IPS-NIHi7 (cell line): ENCODE data around the gene ARGLU1.

Experiments used
- DNase-seq: peaks from one replicate; pipeline ENCODE4 v3.0.0; 2012; ENCODE audit warnings: mixed read lengths; ENCODE audit errors: extremely low spot score

Gene ARGLU1

DNA sequence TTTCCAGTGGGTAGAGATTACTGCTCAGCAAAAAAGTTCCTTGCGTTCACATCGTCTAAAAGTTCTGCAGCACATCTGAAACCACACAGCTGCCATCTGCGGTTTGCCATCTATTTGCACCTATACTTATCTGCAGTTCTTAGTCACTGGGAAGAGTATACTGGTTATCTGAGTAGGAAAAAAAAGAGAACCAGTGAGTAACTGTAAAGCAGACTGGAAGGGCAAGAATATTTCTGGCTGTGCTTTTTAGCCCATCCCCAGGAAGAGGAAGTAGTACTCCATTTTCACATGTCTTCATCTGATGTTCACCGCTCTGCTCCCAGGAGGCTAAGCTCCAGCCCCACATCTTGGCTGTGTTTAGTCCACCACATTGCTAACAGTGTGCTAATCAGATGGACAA, 68.0 kb downstream of the ARGLU1 start:
- no peak for DNase-seq

DNA sequence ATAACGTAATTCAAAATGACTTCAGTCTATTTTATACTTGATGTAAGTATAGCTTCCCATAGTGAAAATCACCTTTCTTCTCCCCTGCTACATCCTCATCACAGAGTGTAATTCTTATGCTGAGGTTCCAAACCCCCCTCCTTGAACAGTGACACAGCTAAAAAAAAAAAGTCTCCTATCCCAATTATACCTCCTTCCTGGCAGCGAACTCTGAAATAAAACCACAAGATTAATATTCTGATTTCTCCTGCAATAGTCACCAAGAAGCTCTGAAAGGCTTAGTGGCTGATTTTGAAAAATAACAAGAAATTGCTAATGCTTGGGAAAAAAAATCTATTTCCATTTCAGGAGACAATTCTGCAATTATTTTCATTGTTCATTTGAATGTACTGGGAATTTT, 68.8 kb downstream of the ARGLU1 start:
- no peak for DNase-seq

DNA sequence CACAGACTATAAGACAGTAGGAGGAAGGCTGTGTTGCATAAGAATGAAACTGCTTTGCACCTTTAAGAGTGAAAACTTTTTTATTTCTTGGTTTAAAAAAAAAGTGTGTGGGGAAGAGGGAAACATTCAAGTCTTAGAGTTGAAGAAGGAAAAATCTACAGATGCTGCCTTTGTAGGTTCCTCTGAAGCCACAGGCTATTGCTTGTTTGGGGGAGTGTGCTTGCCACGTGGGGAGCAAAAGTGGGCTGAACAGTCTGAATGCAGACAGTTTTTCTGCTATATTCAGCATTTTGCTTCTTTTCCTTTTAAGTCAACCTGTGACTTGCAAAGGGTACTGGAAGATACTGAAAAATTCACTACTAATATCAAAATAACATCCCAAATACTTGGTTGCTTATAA, 69.4 kb downstream of the ARGLU1 start:
- no peak for DNase-seq

DNA sequence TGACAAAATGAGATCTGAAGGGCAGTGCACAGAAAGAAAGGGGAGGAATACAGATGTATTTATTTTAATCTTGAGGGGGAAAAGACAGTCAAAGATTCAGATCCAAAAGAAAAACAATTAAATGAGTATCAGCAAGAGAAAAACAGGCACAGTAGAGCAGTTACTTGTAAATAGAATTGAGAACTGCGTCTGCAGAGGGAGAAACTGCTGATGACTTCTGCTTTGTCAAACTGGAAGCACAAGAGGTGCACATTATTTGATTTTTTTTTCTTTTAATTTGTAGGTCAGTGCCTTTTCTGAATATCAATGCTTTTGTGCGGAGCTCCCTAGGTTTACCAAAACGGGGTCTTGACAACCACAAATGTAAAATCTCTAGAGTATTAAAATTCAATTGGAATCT, 69.8 kb downstream of the ARGLU1 start:
- no peak for DNase-seq

DNA sequence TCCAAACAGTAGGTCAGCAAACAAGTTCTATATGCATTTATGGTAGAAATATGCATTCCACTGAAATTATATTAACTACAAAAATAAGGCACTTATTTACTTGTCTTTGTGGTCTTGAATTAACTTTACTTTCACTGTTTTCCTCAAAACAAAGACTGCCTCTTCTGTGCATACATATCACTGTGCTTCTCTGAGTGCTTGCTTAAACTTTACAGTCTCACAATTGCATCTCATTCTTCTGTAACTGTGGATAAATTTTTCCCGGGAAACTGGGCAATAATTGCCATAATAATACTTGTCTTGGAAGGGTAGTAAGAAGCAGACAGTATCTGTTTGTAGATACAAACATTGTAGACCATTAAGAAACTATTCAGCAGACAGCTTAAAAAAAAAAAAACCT, 70.9 kb downstream of the ARGLU1 start:
- DNase-seq = no peak

DNA sequence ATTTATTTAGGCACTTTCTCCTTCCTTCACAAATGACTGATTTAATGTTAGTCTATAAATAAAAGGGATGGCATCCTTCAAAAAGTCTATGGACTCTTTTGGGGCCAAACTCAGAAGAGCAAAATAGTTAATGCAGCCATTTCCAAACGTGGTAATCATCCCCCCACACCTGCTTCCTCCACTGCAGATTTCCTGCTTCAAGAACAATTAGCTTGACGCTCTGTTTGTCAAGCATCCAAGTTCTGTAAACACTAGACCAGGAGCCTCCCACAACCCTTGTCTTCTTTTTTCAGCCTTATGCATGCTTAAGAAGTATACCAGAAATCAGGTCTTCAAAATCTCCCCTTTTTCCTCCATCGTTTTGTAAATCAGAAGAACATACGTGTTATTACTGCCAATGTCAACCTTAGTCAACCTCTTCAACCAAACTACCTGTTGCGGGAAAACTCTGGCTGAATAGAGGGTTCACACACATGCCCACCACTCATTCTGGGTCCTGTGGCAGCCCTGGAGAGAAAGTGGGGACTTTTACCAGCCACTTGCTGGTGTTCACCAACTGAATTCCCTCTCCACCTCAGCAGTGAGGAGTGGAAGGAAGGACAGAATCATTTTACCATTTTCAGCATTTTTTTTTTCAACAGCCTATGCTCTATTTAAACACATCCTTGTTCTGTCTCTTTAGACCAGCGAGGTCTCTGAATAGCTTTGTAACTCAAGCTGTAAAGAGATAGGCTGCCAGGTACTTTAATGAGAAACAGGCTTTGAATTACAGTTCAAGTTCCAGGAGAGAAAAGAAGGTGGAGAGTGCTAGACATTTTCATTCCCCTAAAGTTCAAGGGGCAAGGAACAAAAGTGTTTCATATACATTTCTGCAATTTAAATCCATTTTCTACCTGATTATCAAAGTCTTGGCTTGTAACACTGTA, 71.6 kb downstream of the ARGLU1 start:
- DNase-seq = no peak

DNA sequence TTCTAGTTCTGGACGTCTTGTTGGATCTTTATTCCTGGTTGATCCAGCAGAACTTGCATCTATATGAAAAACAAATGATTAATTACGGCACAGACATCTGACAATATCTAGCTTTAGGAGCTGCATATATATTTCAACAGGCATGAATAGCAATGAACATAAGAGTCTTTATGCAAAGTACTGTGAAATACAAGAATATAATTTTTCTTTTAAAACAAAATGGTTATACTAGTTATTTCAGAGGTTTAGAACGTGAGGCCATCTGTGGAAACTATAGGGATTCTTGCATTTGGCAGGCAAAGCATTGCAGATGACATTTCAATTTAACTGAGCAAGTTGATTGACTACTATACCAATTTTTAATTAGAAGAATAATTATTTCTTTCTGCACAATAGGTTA, 73.0 kb downstream of the ARGLU1 start:
- DNase-seq = no peak

DNA sequence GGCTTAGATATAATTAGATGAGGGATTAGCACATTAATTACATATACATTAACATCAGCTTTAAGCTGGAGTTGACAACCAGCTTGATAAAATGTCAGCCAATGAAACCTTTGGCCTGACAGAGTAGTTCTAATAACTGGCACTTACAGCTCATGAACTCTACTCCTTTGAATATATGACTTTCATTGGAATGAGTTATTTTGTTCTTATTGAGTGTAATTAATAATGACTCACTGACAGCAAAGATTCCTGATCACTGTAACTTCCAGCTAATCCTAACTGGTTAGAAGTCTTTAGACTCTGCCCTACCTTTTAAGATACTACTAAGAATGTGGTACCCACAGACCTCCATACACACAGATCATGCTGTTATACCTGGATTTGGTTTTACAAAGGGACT, 73.4 kb downstream of the ARGLU1 start:
- DNase-seq = no peak

DNA sequence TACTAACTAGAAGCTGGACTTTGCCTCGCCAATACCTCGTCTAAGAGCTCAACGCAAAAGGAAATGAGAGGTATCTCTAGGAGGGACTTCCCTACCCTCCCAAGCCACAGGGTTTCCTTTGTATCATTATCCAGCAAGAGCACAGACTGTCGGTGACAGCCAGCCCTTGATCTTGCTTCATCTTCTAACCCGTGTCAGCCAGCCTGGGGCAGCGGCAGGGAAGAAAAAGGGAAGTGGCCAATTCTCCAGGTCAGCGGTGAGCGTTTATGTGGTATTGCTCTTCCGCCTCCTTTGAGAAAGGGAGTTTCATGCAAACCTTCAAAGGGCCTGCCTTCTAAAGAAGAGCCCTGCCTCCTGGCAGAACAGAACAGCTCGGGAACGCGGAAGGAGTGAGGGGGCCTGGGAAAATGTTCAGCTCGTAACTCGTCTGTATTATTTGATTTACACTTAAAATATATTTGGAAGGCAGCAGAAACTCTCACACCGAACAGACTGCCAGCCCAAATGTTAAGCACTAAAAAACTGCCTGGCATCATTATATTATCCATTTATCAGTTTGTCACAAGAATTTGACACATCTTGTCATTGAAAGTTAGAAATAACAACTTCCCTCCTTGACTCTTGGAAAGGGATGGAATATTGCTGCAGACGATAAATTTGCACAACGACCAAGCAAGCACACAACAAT, 74.3 kb downstream of the ARGLU1 start:
- DNase-seq = no peak

DNA sequence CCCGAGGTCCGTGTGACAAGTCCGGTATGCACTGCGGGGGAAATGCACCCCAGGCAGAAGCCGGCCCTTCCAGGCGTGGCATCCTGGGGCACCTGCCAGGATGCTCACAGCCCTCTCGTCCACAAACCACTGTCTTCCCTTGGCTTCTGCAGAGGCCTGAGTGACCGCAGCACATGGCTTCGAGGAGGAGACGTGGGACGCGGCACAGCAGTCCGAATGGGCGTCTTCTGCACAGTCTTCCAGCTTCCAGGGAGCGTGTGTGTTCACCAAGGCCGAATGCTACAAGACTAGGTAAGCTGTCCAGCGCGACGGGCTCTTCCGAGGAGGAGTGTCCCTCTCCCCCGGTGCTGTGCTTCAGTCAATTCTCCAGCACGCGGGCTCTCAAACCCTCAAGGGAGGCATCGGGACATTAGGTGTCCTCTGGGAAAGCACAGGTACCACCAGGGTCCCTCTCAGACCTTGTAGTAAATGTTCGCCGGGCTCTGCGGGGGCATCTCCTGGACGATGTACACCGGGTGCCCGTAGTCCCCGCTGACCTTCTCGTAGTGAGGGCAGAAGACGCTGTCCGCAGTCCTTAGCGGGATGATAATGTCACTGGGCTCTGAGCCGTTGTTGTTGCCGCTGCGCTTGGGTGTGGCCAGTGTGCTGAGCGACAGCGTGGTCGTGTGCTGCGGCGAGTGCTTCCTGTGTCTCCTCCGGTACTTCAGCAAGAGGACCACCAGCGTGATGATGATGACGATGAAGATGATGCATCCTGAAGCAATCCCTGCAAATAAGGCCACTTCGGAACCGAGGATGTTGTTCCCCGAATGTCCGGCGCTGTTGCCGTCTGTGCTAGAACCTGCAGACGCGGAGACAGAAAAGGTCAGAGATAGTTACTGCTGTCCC, 75.1 kb downstream of the ARGLU1 start:
- no peak for DNase-seq

DNA sequence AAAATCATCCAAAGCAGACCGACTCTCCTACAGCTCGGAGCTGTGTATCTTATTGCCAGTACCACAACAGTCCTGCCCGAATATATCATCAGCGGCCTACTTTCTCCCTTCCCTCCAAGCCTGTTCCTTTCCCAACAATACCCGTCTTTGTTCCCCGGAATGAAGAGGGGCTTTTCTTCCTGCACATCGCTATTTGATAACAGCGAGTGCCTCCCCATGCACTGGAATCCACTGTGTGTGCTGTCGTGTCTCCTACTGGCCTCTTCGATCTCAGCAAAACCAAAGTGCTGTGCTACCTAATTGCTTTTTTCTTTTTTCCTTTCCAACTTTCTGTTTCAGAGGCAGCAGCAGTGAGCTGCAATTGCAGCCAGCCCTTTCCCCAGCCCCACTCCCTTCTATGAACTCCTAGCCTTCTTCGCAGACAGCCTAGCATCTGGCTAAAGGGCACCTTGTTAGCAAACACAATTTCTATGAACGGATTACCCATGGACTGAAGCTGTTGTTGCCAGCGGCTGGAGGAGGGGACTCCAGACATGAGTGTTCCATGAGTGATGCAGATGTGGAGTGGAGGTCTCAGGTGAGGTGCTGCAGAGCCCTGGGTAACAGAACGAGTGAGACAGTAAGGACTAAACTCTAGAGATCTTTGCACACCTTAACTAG, 75.9 kb downstream of the ARGLU1 start:
- DNase-seq = no peak
